GM18499 (cell line): ENCODE measurements around the gene C10orf71.

ENCODE experiments used
- ATAC-seq: cut with Tn5 transposase; IDR thresholded peaks from one replicate; pipeline ENCODE4 v1.9.1; 2021; ENCODE audit warnings: moderate number of reproducible peaks; ENCODE audit not compliant: insufficient read depth, unreplicated experiment

Gene C10orf71

GRCh38 chr10:49292565-49293207 lies 6.3 kb upstream of the C10orf71 start:
- no peak for ATAC-seq

- ATAC-seq: no peak
Observed at GRCh38 chr10:49293208-49293603, 5.8 kb upstream of the C10orf71 start.

- no peak for ATAC-seq
Observed at GRCh38 chr10:49294731-49295130, 4.2 kb upstream of the C10orf71 start.

GRCh38 chr10:49295297-49295696 lies 3.7 kb upstream of the C10orf71 start:
- no peak for ATAC-seq

- ATAC-seq: no peak
Observed at GRCh38 chr10:49296382-49296781, 2.6 kb upstream of the C10orf71 start.

- ATAC-seq: no peak
Observed at GRCh38 chr10:49296836-49297235, 2.1 kb upstream of the C10orf71 start.

- no peak for ATAC-seq
Observed at GRCh38 chr10:49297818-49298670, 926 bp upstream of the C10orf71 start.

- ATAC-seq: no peak
Observed at GRCh38 chr10:49298671-49298982, 343 bp upstream of the C10orf71 start.

- ATAC-seq: no peak
Observed at GRCh38 chr10:49299816-49300139, 808 bp downstream of the C10orf71 start.

GRCh38 chr10:49300140-49300974 lies 1.4 kb downstream of the C10orf71 start:
- ATAC-seq: no peak

GRCh38 chr10:49301302-49301701 lies 2.3 kb downstream of the C10orf71 start:
- no peak for ATAC-seq

GRCh38 chr10:49302088-49302487 lies 3.1 kb downstream of the C10orf71 start:
- ATAC-seq: no peak

- no peak for ATAC-seq
Observed at GRCh38 chr10:49303711-49304110, 4.7 kb downstream of the C10orf71 start.

- no peak for ATAC-seq
Observed at GRCh38 chr10:49304137-49304536, 5.2 kb downstream of the C10orf71 start.

- ATAC-seq: no peak
Observed at GRCh38 chr10:49307921-49308320, 9.0 kb downstream of the C10orf71 start.

GRCh38 chr10:49308881-49309280 lies 9.9 kb downstream of the C10orf71 start:
- no peak for ATAC-seq

- no peak for ATAC-seq
Observed at GRCh38 chr10:49309691-49310411, 10.9 kb downstream of the C10orf71 start.

GRCh38 chr10:49310460-49310859 lies 11.5 kb downstream of the C10orf71 start:
- no peak for ATAC-seq

GRCh38 chr10:49310901-49311554 lies 12.1 kb downstream of the C10orf71 start:
- ATAC-seq: no peak
